ENCODE results near the gene APLNR.
A peak's percentile ranks its signal among the peaks of the same experiment; 100 is the strongest.

APLNR gene

DNA sequence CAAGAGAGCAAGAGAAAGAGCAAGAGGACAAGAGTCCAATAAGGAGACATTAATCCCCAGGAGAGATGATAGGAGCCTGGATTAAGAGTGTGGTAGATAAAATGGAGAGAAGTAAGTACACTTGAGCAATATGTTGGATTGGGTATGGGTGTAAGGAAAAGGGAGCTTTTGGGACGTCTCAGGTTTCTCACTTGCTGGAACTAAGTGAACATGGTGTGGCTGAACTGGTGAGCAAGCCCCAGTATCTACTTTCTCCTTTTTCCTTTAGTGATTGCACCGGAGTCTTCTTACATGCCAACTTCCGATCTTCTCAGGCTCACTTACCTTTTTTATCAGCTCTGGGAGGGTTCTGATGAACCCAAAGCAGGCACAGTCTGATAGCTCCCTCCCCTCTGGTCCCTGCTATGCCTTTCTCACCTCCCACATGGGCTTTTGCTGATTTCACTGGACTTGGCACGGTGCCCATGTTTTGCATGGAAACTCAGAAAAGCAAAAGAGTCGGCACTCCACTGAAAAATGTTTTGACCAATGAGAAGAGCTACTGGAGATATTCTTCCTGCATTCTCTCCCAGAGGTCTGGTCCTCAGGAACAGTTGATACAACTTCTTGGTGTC lies 14.5 kb upstream of the APLNR start:
- peak; percentile 41 for DNase-seq (ENCODE audit: low read depth)

DNA sequence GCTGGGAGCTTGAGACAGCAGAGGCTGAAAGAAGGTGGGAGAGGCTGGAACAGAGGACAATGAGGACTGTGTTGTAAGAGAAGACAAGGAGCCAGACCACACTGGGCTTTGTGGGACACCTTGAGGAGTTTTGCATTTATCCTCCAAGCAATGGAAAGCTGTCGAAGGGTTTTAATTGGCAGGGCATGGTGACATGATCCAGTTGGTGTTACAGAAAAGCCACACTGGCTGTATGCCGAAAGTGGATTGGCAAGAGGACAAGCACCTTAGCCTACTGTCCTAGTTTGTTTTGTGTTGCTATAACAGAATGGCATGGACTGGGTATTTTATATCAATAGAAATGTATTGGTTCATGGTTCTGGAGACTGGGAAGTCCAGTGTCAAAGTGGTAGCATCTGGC lies 14.0 kb upstream of the APLNR start:
- no peak for DNase-seq (ENCODE audit: low read depth)

DNA sequence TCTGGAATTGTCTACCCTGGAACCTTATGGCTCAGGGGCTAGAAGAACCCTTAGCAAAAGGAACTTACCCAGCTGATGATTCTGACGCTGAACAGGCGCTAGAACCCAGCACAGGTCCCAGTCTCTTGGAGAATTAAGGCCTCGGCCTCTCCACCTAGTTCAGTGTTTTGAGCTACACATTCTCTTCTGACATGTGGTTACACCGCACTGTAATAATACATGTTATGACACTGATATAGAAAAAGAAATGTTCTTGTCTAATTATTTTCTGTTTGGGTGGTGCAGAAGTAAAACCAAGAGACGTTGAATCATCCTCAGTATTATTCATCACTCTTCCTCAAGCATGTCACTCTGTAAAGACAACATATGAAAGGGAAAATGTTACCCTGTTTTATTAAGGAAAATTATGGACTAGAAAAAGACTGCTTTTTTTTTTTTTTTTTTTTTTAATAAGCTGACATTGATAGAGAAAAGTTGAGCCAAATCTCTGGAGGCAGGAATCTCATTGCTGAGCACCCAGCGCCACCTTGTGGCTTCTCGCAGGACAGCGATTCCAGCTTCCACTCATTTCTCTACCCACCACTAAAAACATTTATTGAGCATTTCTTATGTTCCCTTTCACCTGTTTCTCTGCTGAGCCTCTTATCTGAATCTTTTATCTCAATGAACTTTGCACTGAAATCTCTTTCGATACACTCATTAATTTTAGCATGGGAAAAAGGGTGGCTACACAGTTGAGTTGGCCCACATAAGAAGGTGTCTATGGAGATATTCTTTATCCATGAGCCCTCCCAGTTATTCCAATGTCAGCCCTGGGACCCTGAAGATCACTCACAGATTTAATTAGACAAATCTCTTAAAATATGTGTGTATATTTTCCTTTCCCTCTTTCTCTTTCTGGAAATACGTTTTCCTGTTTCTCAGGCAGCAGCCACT lies 12.6 kb upstream of the APLNR start:
- peak; percentile 41 for DNase-seq (ENCODE audit: low read depth)

GRCh38 chr11:57248780-57249383 lies 11.8 kb upstream of the APLNR start:
- DNase-seq (ENCODE audit: low read depth): peak; percentile 63

GRCh38 chr11:57244911-57245310 lies 7.9 kb upstream of the APLNR start:
- no peak for DNase-seq (ENCODE audit: low read depth)

GRCh38 chr11:57241353-57241972 lies 4.4 kb upstream of the APLNR start:
- DNase-seq (ENCODE audit: low read depth): no peak

DNA sequence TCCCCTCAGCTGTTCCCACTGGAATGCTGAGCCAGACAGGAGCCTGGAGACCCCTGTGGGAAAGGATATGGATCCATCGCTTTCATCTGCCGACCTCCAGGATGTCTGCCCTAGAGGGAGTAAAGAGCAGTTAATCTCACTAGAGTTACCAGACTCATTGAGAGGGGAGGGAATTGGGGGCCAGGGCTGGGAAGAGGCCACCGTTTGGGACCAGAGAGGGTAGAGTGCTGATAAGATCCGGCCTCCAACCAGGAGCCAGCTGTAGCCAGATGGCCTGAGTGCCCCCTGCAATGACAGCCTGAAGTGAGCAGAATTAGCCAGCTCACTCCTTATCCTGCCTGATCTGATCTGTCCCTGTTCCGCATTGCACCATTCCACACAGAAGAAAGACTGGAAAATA lies 3.7 kb upstream of the APLNR start:
- DNase-seq (ENCODE audit: low read depth): no peak

GRCh38 chr11:57240007-57240406 lies 3.0 kb upstream of the APLNR start:
- DNase-seq (ENCODE audit: low read depth): no peak

- no peak for DNase-seq (ENCODE audit: low read depth)
Observed at GRCh38 chr11:57239348-57239747, 2.3 kb upstream of the APLNR start.

GRCh38 chr11:57235761-57236703 lies 1.0 kb downstream of the APLNR start:
- DNase-seq (ENCODE audit: low read depth): no peak

GRCh38 chr11:57233702-57234101 lies 3.3 kb downstream of the APLNR start:
- DNase-seq (ENCODE audit: low read depth): no peak

- no peak for DNase-seq (ENCODE audit: low read depth)
Observed at GRCh38 chr11:57231539-57232253, 5.4 kb downstream of the APLNR start.

- no peak for DNase-seq (ENCODE audit: low read depth)
Observed at GRCh38 chr11:57230791-57231538, 6.1 kb downstream of the APLNR start.

DNA sequence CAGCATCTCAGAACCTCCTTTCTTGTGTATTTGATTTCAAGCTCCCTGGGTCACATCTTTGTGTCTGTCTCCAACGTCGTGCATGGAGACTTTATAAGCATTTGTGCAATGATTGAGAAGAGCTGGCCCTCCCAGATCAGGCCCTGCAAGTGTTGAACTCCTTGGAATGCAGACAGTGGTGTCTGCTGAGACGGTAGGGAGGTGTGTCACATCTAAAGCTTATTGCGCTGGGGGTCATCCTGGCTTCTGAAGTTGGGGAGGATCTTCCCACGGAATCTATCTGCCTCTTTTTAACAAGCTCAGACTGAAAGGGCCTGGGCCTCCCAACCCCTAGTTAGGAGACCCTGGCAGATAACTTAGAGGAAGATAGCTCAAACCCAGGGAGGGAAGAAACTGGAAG lies 6.7 kb downstream of the APLNR start:
- DNase-seq (ENCODE audit: low read depth): no peak

DNA sequence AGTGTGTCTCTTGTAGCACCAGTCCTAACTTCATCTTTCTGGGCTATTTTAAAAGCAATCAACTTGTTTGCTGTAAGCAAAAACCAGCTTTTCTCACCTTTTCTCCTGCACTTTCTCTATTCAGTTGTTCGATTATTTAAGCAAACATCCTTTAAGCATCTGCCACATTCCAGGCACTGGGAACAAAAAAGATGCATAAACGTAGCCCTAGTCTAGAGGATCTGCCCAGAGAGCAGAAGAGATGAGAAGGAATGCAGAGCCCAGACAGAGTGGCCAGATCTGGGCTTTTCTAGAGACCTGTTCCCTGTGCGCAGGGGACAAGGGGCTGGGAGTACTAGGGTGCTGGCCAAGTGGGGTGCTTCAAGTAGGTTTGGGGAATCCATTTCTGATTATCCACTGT lies 8.4 kb downstream of the APLNR start:
- no peak for DNase-seq (ENCODE audit: low read depth)

GRCh38 chr11:57224537-57224936 lies 12.5 kb downstream of the APLNR start:
- peak; percentile 62 for DNase-seq (ENCODE audit: low read depth)

GRCh38 chr11:57224128-57224527 lies 12.9 kb downstream of the APLNR start:
- DNase-seq (ENCODE audit: low read depth): no peak

GRCh38 chr11:57223601-57224000 lies 13.4 kb downstream of the APLNR start:
- no peak for DNase-seq (ENCODE audit: low read depth)

GRCh38 chr11:57222239-57222638 lies 14.8 kb downstream of the APLNR start:
- DNase-seq (ENCODE audit: low read depth): no peak

DNA sequence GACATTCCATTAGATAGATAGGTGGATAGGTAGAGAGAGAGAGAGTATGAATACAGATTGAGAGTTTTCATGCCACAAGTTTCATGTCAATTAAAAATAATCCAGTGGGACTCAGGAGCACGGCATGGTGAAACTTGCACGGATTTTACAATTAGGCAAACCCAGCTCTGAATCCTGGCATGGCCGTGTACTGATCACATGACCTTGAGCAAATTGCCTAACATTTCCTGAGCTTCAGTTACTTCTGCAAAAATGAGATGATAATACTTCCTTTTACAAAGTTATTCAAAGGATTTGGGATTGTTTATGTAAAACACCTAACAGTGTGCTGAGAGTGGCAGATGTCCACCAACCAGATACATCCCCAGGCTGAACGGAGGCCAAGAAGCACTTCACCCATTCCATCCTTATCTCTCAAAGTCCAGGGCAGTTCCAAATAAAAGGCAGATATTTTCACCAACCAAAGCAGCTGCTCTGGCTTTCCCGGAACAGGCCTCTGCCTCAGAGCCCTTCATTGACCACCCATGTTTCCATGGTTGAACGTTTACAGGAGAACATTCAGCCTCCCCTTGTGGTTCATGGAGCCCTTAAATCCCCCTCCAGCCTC lies 17.9 kb downstream of the APLNR start:
- peak; percentile 61 for DNase-seq (ENCODE audit: low read depth)
